ENCODE data around the gene PRKAR2A. TPM values are rescaled to one million over a fixed set of nuclear protein-coding genes. Genes with fewer than 3 reads are reported as not detected.
A peak's percentile ranks its signal among the peaks of the same experiment; 100 is the strongest.

PRKAR2A gene
- total RNA-seq (10 to 100 TPM; 47.4 to 48.3 TPM), total RNA-seq (27.5 to 172 (median 88.1) reads per million in 172 experiments)
- polyA plus RNA-seq (2013, experiment 1 of 2) = 17.4 TPM
- 20.0 TPM for polyA plus RNA-seq (2013, experiment 2 of 2)

- peak; percentile 56 to 92 (median 77) for DNase-seq
- POLR2A ChIA-PET = interaction anchor here (0.7 to 3.1 kb wide), 12 partner anchors 11 to 246 kb away, joined by 3 to 25 read pairs (median 4); partner anchors contain the start of genes ARIH2, IP6K2, NCKIPSD and QRICH1
- TF ChIP-seq CTCF (IDR thresholded peaks at IDR 0.05) = no peak
- peaks cover 19% of the 10 kb centered on the region for H3K36me3 Mint-ChIP-seq (ENCODE audit: low read depth)
- intact Hi-C loops (cut with DNase I, micrococcal nuclease) = loop anchor here (2.0 to 10.0 kb wide), 6 partner anchors 35 to 83 kb away; partner anchors contain the start of genes SLC25A20 (in 2 of the 2) and ARIH2 (in 1 of the 2)
- Histone ChIP-seq H3K27ac (ENCODE audit: low read depth in 1 of 2, low read length in 2 of 2) (peak within 1 kb of the TSS; percentile 57 to 66), H3K4me3 (ENCODE audit: low read length) (peak within 1 kb of the TSS; percentile 75), H3K4me1 (ENCODE audit: insufficient read depth, low read length) (peaks cover 31% of the 10 kb centered on the region), H3K27me3 (ENCODE audit: control insufficient read depth in 1 of 2, insufficient read depth in 2 of 2, low read length in 2 of 2) (no peaks in the 10 kb centered on the region), H3K9me3 (ENCODE audit: control insufficient read depth in 1 of 2, insufficient read depth in 1 of 2, low read length in 2 of 2) (no peaks in the 10 kb centered on the region), H3K36me3 (ENCODE audit: insufficient read depth, low read length) (no peaks in the 10 kb centered on the region)
- peak within 1 kb of the TSS; percentile 97 for H3K27ac Mint-ChIP-seq
- H3K27me3 Mint-ChIP-seq = no peaks in the 10 kb centered on the region
- no peaks in the 10 kb centered on the region for H3K9me3 Mint-ChIP-seq
- H3K4me1 Mint-ChIP-seq (ENCODE audit: low read depth) = peaks cover 34% of the 10 kb centered on the region
- CTCF ChIA-PET = interaction anchor here (0.5 to 1.1 kb wide), 2 partner anchors 162 to 1797 kb away, joined by 3 to 4 read pairs; partner anchors contain the start of gene NCKIPSD
- peak; percentile 61 for ATAC-seq (ENCODE audit: poor library complexity)
- H3K4me3 Mint-ChIP-seq = peak within 1 kb of the TSS; percentile 96
Observed at GRCh38 chr3:48847504-48848423, at the start of gene PRKAR2A. TSS of gene PRKAR2A (minus strand) at chr3:48847874. CDS start at chr3:48847596, 278 bp downstream.

GRCh38 chr3:48896936-48897335 lies 49.3 kb upstream of the PRKAR2A start:
- Histone ChIP-seq H3K4me3 (ENCODE audit: low read length) (no peak overlapping the region), H3K9me3 (ENCODE audit: control insufficient read depth in 1 of 2, insufficient read depth in 1 of 2, low read length in 2 of 2) (no peaks in the 10 kb centered on the region), H3K27me3 (ENCODE audit: control insufficient read depth in 1 of 2, insufficient read depth in 2 of 2, low read length in 2 of 2) (no peaks in the 10 kb centered on the region), H3K4me1 (ENCODE audit: insufficient read depth, low read length) (peaks cover 51% of the 10 kb centered on the region), H3K27ac (ENCODE audit: low read depth in 1 of 2, low read length in 2 of 2) (no peak overlapping the region), H3K36me3 (ENCODE audit: insufficient read depth, low read length) (peaks cover 6% of the 10 kb centered on the region)
- no peak for DNase-seq
- no peak for ATAC-seq (ENCODE audit: poor library complexity)
- TF ChIP-seq CTCF (IDR thresholded peaks at IDR 0.05) = no peak
- peaks cover 45% of the 10 kb centered on the region for H3K4me1 Mint-ChIP-seq (ENCODE audit: low read depth)
- intact Hi-C loops (cut with DNase I, micrococcal nuclease) = loop anchor here (5.0 kb wide), 4 partner anchors 35 to 805 kb away; partner anchors contain the start of gene PRKAR2A (in 2 of the 2)
- H3K4me3 Mint-ChIP-seq = peak overlapping the region; percentile 63
- no peaks in the 10 kb centered on the region for H3K27me3 Mint-ChIP-seq
- peak overlapping the region; percentile 78 for H3K27ac Mint-ChIP-seq
- H3K9me3 Mint-ChIP-seq = no peaks in the 10 kb centered on the region
- ChIA-PET POLR2A (interaction anchor here (2.8 to 4.1 kb wide), 2 partner anchors 21 to 85 kb away, joined by 11 to 68 read pairs; partner anchors contain the start of gene ARIH2), CTCF (interaction anchor here (3.0 kb wide), 1 partner anchor 22 kb away, joined by 21 read pairs; the partner anchor contains the start of gene ARIH2)
- peaks cover 15% of the 10 kb centered on the region for H3K36me3 Mint-ChIP-seq (ENCODE audit: low read depth)

GRCh38 chr3:48894516-48894915 lies 46.8 kb upstream of the PRKAR2A start:
- Histone ChIP-seq H3K4me1 (ENCODE audit: insufficient read depth, low read length) (peaks cover 43% of the 10 kb centered on the region), H3K9me3 (ENCODE audit: control insufficient read depth in 1 of 2, insufficient read depth in 1 of 2, low read length in 2 of 2) (no peaks in the 10 kb centered on the region), H3K4me3 (ENCODE audit: low read length) (no peak overlapping the region), H3K36me3 (ENCODE audit: insufficient read depth, low read length) (peaks cover 19% of the 10 kb centered on the region), H3K27me3 (ENCODE audit: control insufficient read depth in 1 of 2, insufficient read depth in 2 of 2, low read length in 2 of 2) (no peaks in the 10 kb centered on the region), H3K27ac (ENCODE audit: low read depth in 1 of 2, low read length in 2 of 2) (no peak overlapping the region)
- Mint-ChIP-seq H3K27me3 (no peaks in the 10 kb centered on the region), H3K9me3 (no peaks in the 10 kb centered on the region), H3K36me3 (ENCODE audit: low read depth) (peaks cover 25% of the 10 kb centered on the region), H3K4me1 (ENCODE audit: low read depth) (peaks cover 44% of the 10 kb centered on the region), H3K27ac (no peak overlapping the region), H3K4me3 (no peak overlapping the region)
- CTCF ChIA-PET = no interaction called here
- DNase-seq (no peak), ATAC-seq (ENCODE audit: poor library complexity) (no peak)
- intact Hi-C loops (cut with DNase I, micrococcal nuclease) = no loop called here
- no peak for TF ChIP-seq CTCF (IDR thresholded peaks at IDR 0.05)
- POLR2A ChIA-PET = interaction anchor here (0.6 kb wide), 1 partner anchor 154 kb away, joined by 3 read pairs; no protein-coding TSS in a partner anchor
